ENCODE results near the gene AVL9. TPM values are rescaled to one million over a fixed set of nuclear protein-coding genes. Genes with fewer than 3 reads are reported as not detected.

Gene AVL9
- total and polyA plus RNA-seq, 9 of the 15 experiments (the other 6 are each of a cell fraction or from before 2014, with no cell fraction given) = 6.4 to 66.2 (median 30.1) TPM

GRCh38 chr7:32609463-32609862 lies 114.2 kb downstream of the AVL9 start (continued):
- no peak for TF ChIP-seq ARID4B (CRISPR knock-in tag; IDR thresholded peaks at IDR 0.05)
- TF ChIP-seq POLR2H (tag; IDR thresholded peaks at IDR 0.05; ENCODE audit: low read depth) = no peak
- TF ChIP-seq ZNF184 (CRISPR knock-in tag; IDR thresholded peaks at IDR 0.05) = no peak
- TF ChIP-seq ZNF3 (CRISPR knock-in tag; IDR thresholded peaks at IDR 0.05) = no peak
- TF ChIP-seq E2F6 (IDR thresholded peaks at IDR 0.05; ENCODE audit: borderline replicate concordance in 1 of 2, extremely low read depth in 1 of 2, insufficient read depth in 1 of 2, insufficient read length in 1 of 2, low read depth in 1 of 2, low read length in 1 of 2, poor library complexity in 1 of 2, severe bottlenecking in 1 of 2) = peak in 1 of 2 experiments; percentile 17
- TF ChIP-seq BACH1 (tag; IDR thresholded peaks at IDR 0.05) = no peak
- TF ChIP-seq TEAD2 (tag; IDR thresholded peaks at IDR 0.05) = no peak
- TF ChIP-seq NFE2 (IDR thresholded peaks at IDR 0.05; ENCODE audit: low read depth) = peak; percentile 29; the same call in 1 of the 2 replicates

All from K562 (cell line).